ENCODE measurements around the gene CCDC97.

Gene CCDC97

DNA sequence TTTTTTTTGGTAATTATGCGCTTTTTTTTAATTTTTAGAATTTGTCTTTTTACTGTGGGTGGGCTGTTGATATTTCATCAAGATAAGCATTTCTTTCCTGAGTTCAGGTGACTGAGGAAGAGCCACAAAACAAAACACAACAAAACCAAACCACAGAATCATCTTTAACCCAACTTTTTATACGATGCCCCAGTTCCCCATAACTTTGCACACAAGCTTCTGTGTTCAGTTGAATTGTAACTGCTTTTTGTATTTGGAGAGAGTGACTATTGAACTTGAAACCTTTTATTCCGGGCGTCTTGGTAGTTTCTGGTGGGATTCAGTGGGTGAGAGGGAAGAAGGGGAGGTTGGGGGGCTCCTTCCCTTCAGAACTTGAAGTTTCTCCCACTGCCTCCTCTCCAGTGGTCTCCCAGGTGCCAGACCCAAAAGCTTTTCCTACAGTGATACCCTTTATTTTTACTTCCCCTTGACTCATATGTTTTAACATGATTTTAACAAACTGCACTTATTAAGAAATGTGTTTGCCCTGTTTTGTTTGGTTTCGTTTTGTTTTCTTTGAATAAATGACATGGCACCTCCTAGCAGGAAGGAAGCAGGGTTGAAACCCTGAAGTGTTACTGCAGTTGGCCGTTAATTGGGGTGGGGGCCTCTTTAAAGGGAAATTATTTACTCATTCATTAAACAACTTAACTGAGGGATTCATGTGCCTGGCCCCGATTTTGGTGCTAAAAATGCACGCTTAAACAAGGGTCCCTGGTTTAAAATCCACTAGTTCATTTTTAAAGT lies 2.7 kb upstream of the CCDC97 start:
- Mint-ChIP-seq H3K4me3 (peak overlapping the region; percentile 71), H3K27me3 (no peaks in the 10 kb centered on the region), H3K36me3 (peaks cover 15% of the 10 kb centered on the region), H3K27ac (peak overlapping the region; percentile 96), H3K4me1 (peaks cover 82% of the 10 kb centered on the region), H3K9me3 (no peaks in the 10 kb centered on the region)

DNA sequence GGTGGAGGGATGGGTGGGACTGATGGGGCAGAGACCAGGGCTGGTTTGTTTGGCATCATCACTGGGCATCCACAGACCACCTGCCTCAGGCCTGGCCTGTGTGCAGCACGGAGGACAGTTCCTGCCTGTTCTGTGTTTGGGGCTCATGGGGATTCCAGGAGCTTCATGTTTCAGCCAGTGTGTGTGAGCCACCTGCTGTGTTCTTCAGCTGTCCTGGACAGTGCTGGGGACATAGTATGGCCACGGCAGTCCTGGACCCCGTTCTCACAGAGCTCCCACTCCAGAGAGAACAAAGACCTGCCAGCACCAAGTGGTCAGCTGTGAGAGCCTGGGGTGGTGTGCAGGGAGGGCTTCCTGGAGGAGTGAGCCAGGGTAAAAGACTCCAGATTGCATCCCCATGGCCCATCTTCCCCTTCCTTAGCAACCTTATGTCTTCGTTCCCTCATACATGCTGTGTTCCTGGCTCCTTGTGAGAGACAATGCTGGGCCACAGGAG lies 2.0 kb upstream of the CCDC97 start:
- Mint-ChIP-seq H3K4me3 (peak overlapping the region; percentile 97), H3K9me3 (no peaks in the 10 kb centered on the region), H3K27ac (peak overlapping the region; percentile 96), H3K4me1 (peaks cover 81% of the 10 kb centered on the region), H3K27me3 (no peaks in the 10 kb centered on the region), H3K36me3 (peaks cover 11% of the 10 kb centered on the region)

- H3K27ac Mint-ChIP-seq: peak overlapping the region; percentile 96
- no peaks in the 10 kb centered on the region for H3K27me3 Mint-ChIP-seq
- H3K4me1 Mint-ChIP-seq: peaks cover 85% of the 10 kb centered on the region
- H3K9me3 Mint-ChIP-seq: no peaks in the 10 kb centered on the region
- H3K4me3 Mint-ChIP-seq: peak overlapping the region; percentile 97
- peaks cover 16% of the 10 kb centered on the region for H3K36me3 Mint-ChIP-seq
Measured at GRCh38 chr19:41308450-41309179, 1.4 kb upstream of the CCDC97 start.

DNA sequence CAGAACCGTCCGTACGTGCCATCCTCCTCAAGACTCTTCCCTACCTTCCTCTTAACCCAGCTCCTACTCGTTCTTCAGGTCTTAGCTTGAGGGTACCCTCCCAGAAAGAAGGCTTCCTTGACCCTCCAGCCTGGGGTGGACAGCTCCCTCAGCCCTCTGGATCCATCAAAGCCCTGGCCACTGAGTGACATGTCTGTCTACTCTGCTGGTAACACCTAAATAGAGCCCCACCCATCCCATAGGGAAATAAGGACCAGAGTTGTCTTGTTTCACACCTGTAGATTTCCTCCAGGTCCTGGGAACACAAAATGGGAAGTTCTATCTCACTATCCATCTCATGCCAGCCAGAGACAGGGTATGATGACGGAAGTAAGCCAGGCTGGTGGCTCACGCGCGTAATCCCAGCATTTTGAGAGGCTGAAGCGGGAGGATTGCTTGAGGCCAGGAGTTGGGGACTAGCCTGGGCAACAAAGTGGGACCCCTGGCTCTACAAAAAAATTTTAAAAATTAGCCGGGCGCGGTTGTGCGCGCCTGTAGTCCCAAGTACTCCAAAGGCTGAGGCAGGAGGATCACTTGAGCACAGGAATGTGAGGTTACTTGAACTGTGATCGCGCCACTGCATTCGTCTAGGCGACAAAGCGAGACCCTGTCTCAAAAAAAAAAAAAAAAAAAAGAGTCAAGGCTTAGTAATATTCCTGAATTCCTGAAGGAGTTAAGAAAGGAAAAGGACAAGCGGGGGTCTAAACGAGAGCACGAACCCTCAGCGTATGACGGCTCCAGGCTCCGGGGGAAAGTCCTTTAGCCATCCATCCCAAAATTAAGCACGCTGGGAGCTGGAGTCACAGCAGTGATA lies 566 bp upstream of the CCDC97 start:
- H3K4me1 Mint-ChIP-seq: peaks cover 83% of the 10 kb centered on the region
- peak overlapping the region; percentile 96 for H3K27ac Mint-ChIP-seq
- peak overlapping the region; percentile 97 for H3K4me3 Mint-ChIP-seq
- no peaks in the 10 kb centered on the region for H3K27me3 Mint-ChIP-seq
- no peaks in the 10 kb centered on the region for H3K9me3 Mint-ChIP-seq
- H3K36me3 Mint-ChIP-seq: peaks cover 14% of the 10 kb centered on the region

DNA sequence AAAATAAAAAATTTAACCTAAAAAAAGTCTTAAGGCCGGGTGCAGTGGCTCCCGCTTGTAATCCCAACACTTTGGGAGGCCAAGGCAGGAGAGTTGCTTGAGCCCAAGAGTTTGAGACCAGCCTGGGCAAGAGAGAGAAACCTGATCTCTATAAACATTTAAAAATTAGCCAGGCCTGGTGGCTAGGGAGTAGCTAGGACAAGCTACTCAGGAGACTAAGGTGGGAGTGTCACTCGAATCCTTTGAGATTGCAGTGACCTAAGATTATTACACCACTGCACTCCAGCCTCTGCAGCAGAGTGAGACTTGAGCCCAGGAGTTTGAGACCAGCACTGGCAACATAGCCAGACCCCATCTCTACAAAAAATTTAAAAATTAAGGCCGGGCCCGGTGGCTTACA lies 1.1 kb downstream of the CCDC97 start:
- Mint-ChIP-seq H3K36me3 (peaks cover 12% of the 10 kb centered on the region), H3K4me1 (peaks cover 68% of the 10 kb centered on the region), H3K27me3 (no peaks in the 10 kb centered on the region), H3K9me3 (no peaks in the 10 kb centered on the region), H3K27ac (no peak overlapping the region), H3K4me3 (peak overlapping the region; percentile 97)

DNA sequence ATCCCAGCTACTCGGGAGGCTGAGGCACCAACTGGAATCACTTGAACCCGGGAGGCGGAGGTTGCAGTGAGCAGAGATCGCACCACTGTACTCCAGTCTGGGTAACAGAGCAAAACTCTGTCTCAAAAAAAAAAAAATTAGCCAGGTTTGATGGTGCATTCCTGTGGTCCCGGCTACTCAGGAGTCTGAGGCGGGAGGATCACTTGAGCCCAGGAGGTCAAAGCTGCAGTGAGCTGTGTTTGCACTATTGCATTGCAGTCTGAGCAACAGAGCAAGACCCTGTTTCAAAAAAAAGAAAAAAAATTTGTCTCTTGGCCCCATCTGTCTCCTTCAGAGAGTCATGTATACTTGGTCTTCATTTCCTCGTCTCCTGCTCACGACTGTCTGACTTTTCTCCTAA lies 1.6 kb downstream of the CCDC97 start:
- Mint-ChIP-seq H3K4me1 (peaks cover 68% of the 10 kb centered on the region), H3K36me3 (peaks cover 12% of the 10 kb centered on the region), H3K4me3 (peak overlapping the region; percentile 97), H3K27me3 (no peaks in the 10 kb centered on the region), H3K9me3 (no peaks in the 10 kb centered on the region), H3K27ac (no peak overlapping the region)

GRCh38 chr19:41316306-41316920 lies 6.4 kb downstream of the CCDC97 start:
- peak overlapping the region; percentile 48 for H3K27ac Mint-ChIP-seq
- H3K27me3 Mint-ChIP-seq: no peaks in the 10 kb centered on the region
- H3K36me3 Mint-ChIP-seq: peaks cover 16% of the 10 kb centered on the region
- H3K4me3 Mint-ChIP-seq: no peak overlapping the region
- H3K9me3 Mint-ChIP-seq: no peaks in the 10 kb centered on the region
- H3K4me1 Mint-ChIP-seq: peaks cover 39% of the 10 kb centered on the region

- H3K4me3 Mint-ChIP-seq: no peak overlapping the region
- H3K4me1 Mint-ChIP-seq: peaks cover 25% of the 10 kb centered on the region
- peak overlapping the region; percentile 41 for H3K27ac Mint-ChIP-seq
- H3K9me3 Mint-ChIP-seq: no peaks in the 10 kb centered on the region
- H3K27me3 Mint-ChIP-seq: no peaks in the 10 kb centered on the region
- peaks cover 10% of the 10 kb centered on the region for H3K36me3 Mint-ChIP-seq
Measured at GRCh38 chr19:41318696-41319499, 8.9 kb downstream of the CCDC97 start.

- Mint-ChIP-seq H3K9me3 (no peaks in the 10 kb centered on the region), H3K27ac (no peak overlapping the region), H3K4me3 (no peak overlapping the region), H3K27me3 (no peaks in the 10 kb centered on the region), H3K4me1 (peaks cover 30% of the 10 kb centered on the region), H3K36me3 (peaks cover 10% of the 10 kb centered on the region)
Measured at GRCh38 chr19:41319500-41320184, 9.7 kb downstream of the CCDC97 start.

DNA sequence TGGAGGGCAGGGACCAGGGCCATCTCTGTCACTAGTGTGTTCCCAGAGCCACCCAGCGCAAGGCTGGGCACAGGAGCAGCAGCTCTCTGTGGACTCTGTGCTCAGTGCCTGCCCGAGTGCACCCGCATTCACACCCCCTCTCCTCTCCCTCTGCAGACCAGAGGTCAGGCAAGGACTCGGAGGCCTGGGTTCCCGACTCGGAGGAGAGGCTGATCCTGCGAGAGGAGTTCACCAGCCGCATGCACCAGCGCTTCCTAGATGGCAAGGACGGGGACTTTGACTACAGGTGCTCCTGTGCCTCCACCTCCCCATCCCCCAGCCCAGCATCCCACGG lies 10.2 kb downstream of the CCDC97 start:
- H3K9me3 Mint-ChIP-seq: no peaks in the 10 kb centered on the region
- H3K27ac Mint-ChIP-seq: no peak overlapping the region
- no peaks in the 10 kb centered on the region for H3K27me3 Mint-ChIP-seq
- no peak overlapping the region for H3K4me3 Mint-ChIP-seq
- peaks cover 35% of the 10 kb centered on the region for H3K4me1 Mint-ChIP-seq
- peaks cover 10% of the 10 kb centered on the region for H3K36me3 Mint-ChIP-seq

DNA sequence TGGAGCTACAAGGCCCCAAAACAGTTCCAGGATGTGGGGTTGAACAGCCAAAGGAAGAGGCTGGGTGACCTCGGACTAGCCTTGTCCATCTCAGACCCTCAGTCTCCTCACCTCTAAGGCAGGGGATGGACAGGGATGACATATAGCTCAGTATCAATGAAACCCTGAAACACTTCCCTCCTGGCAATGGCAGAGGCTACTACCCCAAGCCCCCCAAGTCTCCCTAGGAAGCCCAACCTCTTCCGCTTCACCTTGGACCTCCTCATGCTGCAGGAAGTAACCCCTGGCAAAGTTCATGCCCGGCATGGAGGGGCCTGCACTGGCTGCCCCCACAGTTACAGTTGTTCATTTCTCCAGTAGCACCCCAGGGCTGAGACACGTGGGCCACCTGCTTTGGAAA lies 10.6 kb downstream of the CCDC97 start:
- Mint-ChIP-seq H3K27ac (no peak overlapping the region), H3K4me1 (peaks cover 39% of the 10 kb centered on the region), H3K9me3 (no peaks in the 10 kb centered on the region), H3K27me3 (no peaks in the 10 kb centered on the region), H3K36me3 (peaks cover 10% of the 10 kb centered on the region), H3K4me3 (no peak overlapping the region)

DNA sequence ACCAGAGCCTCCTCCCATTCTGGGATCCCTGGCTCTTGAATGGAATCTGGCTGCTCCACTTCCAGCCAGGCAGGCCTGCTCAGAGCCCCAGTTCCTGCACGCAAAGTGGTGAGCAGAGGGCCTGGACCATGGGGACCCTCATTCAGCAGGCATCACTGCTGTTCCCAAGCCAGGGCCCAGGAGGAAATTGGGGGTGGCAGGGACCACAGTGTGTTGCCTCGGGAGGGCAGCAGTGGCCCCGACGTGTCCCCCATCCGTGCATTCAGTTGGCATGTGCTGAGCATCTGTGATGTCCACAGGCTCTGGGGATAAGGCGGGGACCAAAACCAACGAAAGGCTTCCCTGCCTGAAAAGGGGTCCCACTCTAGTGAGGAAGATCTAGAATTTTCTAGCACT lies 11.2 kb downstream of the CCDC97 start:
- no peaks in the 10 kb centered on the region for H3K9me3 Mint-ChIP-seq
- no peak overlapping the region for H3K4me3 Mint-ChIP-seq
- peaks cover 10% of the 10 kb centered on the region for H3K36me3 Mint-ChIP-seq
- no peak overlapping the region for H3K27ac Mint-ChIP-seq
- no peaks in the 10 kb centered on the region for H3K27me3 Mint-ChIP-seq
- H3K4me1 Mint-ChIP-seq: peaks cover 41% of the 10 kb centered on the region

DNA sequence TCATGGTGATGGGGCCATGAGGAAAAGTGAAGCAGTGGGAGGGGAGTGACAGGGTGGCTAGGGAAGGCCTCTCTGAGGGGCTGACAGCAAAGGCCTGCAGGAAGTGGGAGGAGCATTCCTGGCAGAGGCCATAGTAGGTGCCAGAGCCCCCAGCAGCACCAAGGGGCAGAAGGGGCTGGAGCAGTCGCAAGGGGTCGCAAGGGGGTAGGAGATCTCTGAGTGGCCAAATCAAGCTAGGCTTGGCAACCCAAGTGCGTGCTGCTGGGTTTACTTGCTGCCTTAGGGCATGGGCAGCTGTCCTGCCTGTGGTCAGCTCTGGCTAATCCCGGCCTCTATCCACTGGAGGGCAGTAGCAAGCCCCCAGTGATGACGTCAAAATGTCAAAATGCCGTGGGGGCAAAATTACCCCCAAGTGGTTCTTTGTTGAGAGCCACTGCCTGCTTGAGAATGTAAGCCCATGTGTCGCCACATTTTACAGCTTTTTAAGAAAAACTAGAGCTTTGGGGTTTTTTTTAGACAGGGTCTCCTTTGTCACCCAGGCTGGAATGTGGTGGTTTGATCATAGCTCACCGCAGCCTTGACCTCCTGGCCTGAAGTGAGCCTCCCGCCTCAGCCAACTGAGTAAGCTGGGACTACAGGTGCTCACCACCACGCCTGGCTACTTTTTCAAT lies 11.8 kb downstream of the CCDC97 start:
- Mint-ChIP-seq H3K9me3 (no peaks in the 10 kb centered on the region), H3K4me1 (peaks cover 41% of the 10 kb centered on the region), H3K4me3 (no peak overlapping the region), H3K27ac (peak overlapping the region; percentile 41), H3K36me3 (peaks cover 9% of the 10 kb centered on the region), H3K27me3 (no peaks in the 10 kb centered on the region)

GRCh38 chr19:41322451-41322850 lies 12.5 kb downstream of the CCDC97 start:
- Mint-ChIP-seq H3K9me3 (no peaks in the 10 kb centered on the region), H3K27ac (peak overlapping the region; percentile 52), H3K4me1 (peaks cover 40% of the 10 kb centered on the region), H3K27me3 (no peaks in the 10 kb centered on the region), H3K36me3 (peaks cover 5% of the 10 kb centered on the region), H3K4me3 (no peak overlapping the region)
